NCI-H526 (cell line): ENCODE data around the gene HSD17B4.
A peak's percentile ranks its signal among the peaks of the same experiment; 100 is the strongest.
"Not testable (repeated sequence)": the region's sequence is repeated elsewhere in the genome, so short reads cannot be mapped to it uniquely, and the experiment has no call there.

Experiments used
- DNase-seq, 2 experiments: peaks; one replicate each; lab custom pipeline; 2025; lab: John Stamatoyannopoulos, UW

Gene HSD17B4

GRCh38 chr5:119435436-119436132, 16.7 kb upstream of the HSD17B4 start:
- DNase-seq = peak in 1 of 2 experiments; percentile 39

GRCh38 chr5:119437785-119438586, 14.3 kb upstream of the HSD17B4 start:
- DNase-seq = not testable (repeated sequence)

- DNase-seq = not testable (repeated sequence)
These were observed 13.7 kb upstream of the HSD17B4 start for GRCh38 chr5:119438587-119438917.

- no peak for DNase-seq
These were observed 13.1 kb upstream of the HSD17B4 start for GRCh38 chr5:119439140-119439631.

- DNase-seq = not testable (repeated sequence)
These were observed 12.7 kb upstream of the HSD17B4 start for GRCh38 chr5:119439632-119440031.

- DNase-seq = not testable (repeated sequence)
These were observed 7.7 kb upstream of the HSD17B4 start for GRCh38 chr5:119444643-119445042.

GRCh38 chr5:119445544-119445943, 6.8 kb upstream of the HSD17B4 start:
- DNase-seq = no peak

GRCh38 chr5:119449882-119450281, 2.4 kb upstream of the HSD17B4 start:
- DNase-seq = no peak

- DNase-seq = not testable (repeated sequence)
These were observed 1.7 kb upstream of the HSD17B4 start for GRCh38 chr5:119450627-119451026.

- DNase-seq = no peak
These were observed 736 bp upstream of the HSD17B4 start for GRCh38 chr5:119451561-119451960.

- DNase-seq = no peak
These were observed 281 bp upstream of the HSD17B4 start for GRCh38 chr5:119452060-119452372.

GRCh38 chr5:119453040-119453373, 710 bp downstream of the HSD17B4 start:
- peak in 1 of 2 experiments; percentile 36 for DNase-seq

- no peak for DNase-seq
These were observed 1.9 kb downstream of the HSD17B4 start for GRCh38 chr5:119454171-119454570.

- DNase-seq = no peak
These were observed 6.8 kb downstream of the HSD17B4 start for GRCh38 chr5:119458911-119459632.

GRCh38 chr5:119465640-119466039, 13.3 kb downstream of the HSD17B4 start:
- DNase-seq = no peak

GRCh38 chr5:119468286-119468685, 16.0 kb downstream of the HSD17B4 start:
- no peak for DNase-seq

- no peak for DNase-seq
These were observed 17.9 kb downstream of the HSD17B4 start for GRCh38 chr5:119470105-119470763.

- DNase-seq = peak; percentile 1 to 5
These were observed 18.7 kb downstream of the HSD17B4 start for GRCh38 chr5:119470851-119471451.

GRCh38 chr5:119473241-119473640, 20.9 kb downstream of the HSD17B4 start:
- no peak for DNase-seq

- DNase-seq = no peak
These were observed 24.0 kb downstream of the HSD17B4 start for GRCh38 chr5:119476341-119476740.

GRCh38 chr5:119478781-119479180, 26.5 kb downstream of the HSD17B4 start:
- DNase-seq = no peak

- DNase-seq = not testable (repeated sequence)
These were observed 28.3 kb downstream of the HSD17B4 start for GRCh38 chr5:119480629-119481028.
